ENCODE measurements around the gene ESR1. TPM values are rescaled to one million over a fixed set of nuclear protein-coding genes. Genes with fewer than 3 reads are reported as not detected.

Gene ESR1
- total RNA-seq, 1 donor from 2014 or later = not detected

DNA sequence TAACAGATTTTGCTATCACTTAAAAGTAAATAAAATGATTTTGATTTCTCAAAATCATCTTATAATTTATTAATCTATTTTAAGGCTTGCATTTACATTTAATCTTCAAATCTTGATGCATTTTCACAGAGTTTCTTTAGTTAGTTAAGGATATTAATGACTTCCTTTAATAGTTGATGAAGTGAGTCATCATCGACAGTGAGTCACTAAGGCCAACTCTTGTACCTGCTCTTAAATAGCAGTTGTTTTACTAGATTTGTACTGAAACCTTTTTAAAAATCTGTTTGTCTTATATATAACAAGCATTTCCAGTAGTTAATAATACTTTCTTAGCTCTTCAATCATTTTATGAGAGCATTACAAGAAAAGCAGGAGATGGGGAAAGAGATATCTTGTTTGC, 191.7 kb downstream of the ESR1 start:
- no peak for DNase-seq (ENCODE audit: low spot score, unreplicated experiment)
- Mint-ChIP-seq H3K4me1 (ENCODE audit: low read depth) (no peaks in the 10 kb centered on the region), H3K36me3 (ENCODE audit: insufficient read depth) (no peaks in the 10 kb centered on the region), H3K27ac (no peak overlapping the region), H3K4me3 (ENCODE audit: low read depth) (no peak overlapping the region), H3K9me3 (ENCODE audit: low read depth) (no peaks in the 10 kb centered on the region), H3K27me3 (peaks cover 3% of the 10 kb centered on the region)
- TF ChIP-seq, protein P1, sequence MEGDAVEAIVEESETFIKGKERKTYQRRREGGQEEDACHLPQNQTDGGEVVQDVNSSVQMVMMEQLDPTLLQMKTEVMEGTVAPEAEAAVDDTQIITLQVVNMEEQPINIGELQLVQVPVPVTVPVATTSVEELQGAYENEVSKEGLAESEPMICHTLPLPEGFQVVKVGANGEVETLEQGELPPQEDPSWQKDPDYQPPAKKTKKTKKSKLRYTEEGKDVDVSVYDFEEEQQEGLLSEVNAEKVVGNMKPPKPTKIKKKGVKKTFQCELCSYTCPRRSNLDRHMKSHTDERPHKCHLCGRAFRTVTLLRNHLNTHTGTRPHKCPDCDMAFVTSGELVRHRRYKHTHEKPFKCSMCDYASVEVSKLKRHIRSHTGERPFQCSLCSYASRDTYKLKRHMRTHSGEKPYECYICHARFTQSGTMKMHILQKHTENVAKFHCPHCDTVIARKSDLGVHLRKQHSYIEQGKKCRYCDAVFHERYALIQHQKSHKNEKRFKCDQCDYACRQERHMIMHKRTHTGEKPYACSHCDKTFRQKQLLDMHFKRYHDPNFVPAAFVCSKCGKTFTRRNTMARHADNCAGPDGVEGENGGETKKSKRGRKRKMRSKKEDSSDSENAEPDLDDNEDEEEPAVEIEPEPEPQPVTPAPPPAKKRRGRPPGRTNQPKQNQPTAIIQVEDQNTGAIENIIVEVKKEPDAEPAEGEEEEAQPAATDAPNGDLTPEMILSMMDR (IDR thresholded peaks at IDR 0.05; ENCODE audit: unreplicated experiment) = no peak

GRCh38 chr6:152001408-152001807, 193.9 kb downstream of the ESR1 start:
- TF ChIP-seq, protein P1 (IDR thresholded peaks at IDR 0.05; ENCODE audit: unreplicated experiment) = no peak
- DNase-seq (ENCODE audit: low spot score, unreplicated experiment) = no peak
- Mint-ChIP-seq H3K27me3 (no peaks in the 10 kb centered on the region), H3K4me1 (ENCODE audit: low read depth) (no peaks in the 10 kb centered on the region), H3K9me3 (ENCODE audit: low read depth) (no peaks in the 10 kb centered on the region), H3K27ac (no peak overlapping the region), H3K36me3 (ENCODE audit: insufficient read depth) (no peaks in the 10 kb centered on the region), H3K4me3 (ENCODE audit: low read depth) (no peak overlapping the region)

GRCh38 chr6:152002306-152002705, 194.8 kb downstream of the ESR1 start:
- H3K9me3 Mint-ChIP-seq (ENCODE audit: low read depth) = no peaks in the 10 kb centered on the region
- no peaks in the 10 kb centered on the region for H3K4me1 Mint-ChIP-seq (ENCODE audit: low read depth)
- H3K36me3 Mint-ChIP-seq (ENCODE audit: insufficient read depth) = no peaks in the 10 kb centered on the region
- TF ChIP-seq, protein P1 (IDR thresholded peaks at IDR 0.05; ENCODE audit: unreplicated experiment) = no peak
- H3K27me3 Mint-ChIP-seq = no peaks in the 10 kb centered on the region
- H3K4me3 Mint-ChIP-seq (ENCODE audit: low read depth) = no peak overlapping the region
- no peak overlapping the region for H3K27ac Mint-ChIP-seq
- no peak for DNase-seq (ENCODE audit: low spot score, unreplicated experiment)

- H3K4me3 Mint-ChIP-seq (ENCODE audit: low read depth) = no peak overlapping the region
- TF ChIP-seq, protein P1 (IDR thresholded peaks at IDR 0.05; ENCODE audit: unreplicated experiment) = no peak
- H3K27ac Mint-ChIP-seq = no peak overlapping the region
- no peak for DNase-seq (ENCODE audit: low spot score, unreplicated experiment)
- no peaks in the 10 kb centered on the region for H3K36me3 Mint-ChIP-seq (ENCODE audit: insufficient read depth)
- no peaks in the 10 kb centered on the region for H3K9me3 Mint-ChIP-seq (ENCODE audit: low read depth)
- no peaks in the 10 kb centered on the region for H3K4me1 Mint-ChIP-seq (ENCODE audit: low read depth)
- no peaks in the 10 kb centered on the region for H3K27me3 Mint-ChIP-seq
Observed at GRCh38 chr6:152004036-152004566, 196.6 kb downstream of the ESR1 start.

- no peaks in the 10 kb centered on the region for H3K36me3 Mint-ChIP-seq (ENCODE audit: insufficient read depth)
- no peaks in the 10 kb centered on the region for H3K4me1 Mint-ChIP-seq (ENCODE audit: low read depth)
- H3K4me3 Mint-ChIP-seq (ENCODE audit: low read depth) = no peak overlapping the region
- H3K9me3 Mint-ChIP-seq (ENCODE audit: low read depth) = no peaks in the 10 kb centered on the region
- no peak for DNase-seq (ENCODE audit: low spot score, unreplicated experiment)
- H3K27ac Mint-ChIP-seq = no peak overlapping the region
- TF ChIP-seq, protein P1 (IDR thresholded peaks at IDR 0.05; ENCODE audit: unreplicated experiment) = no peak
- H3K27me3 Mint-ChIP-seq = no peaks in the 10 kb centered on the region
Observed at GRCh38 chr6:152004896-152005295, 197.4 kb downstream of the ESR1 start.
